RPMI8226 (cell line): ENCODE data around the gene INCENP.

Experiments
- DNase-seq: peaks from one replicate; pipeline ENCODE4 v3.0.0-alpha.2; 2015

The INCENP gene

GRCh38 chr11:62141111-62142042, 17.6 kb downstream of the INCENP start:
- DNase-seq, result no peak

DNA sequence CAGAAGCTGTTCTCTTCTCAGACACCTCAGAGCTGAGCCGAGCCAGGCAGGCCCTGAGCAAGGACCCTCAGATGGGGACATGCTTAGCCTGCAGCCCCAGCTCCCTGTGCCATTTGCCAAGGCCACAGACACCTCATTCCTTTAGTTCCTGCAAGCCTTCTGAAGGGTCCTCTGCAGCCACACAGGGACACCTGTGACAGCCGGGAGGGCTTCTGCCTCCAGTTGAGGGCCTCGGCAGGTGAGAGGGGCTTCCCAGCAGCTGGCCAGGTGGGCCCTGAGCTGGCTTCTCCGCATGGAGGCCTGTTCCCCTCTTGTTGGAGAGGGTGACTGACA, 18.2 kb downstream of the INCENP start:
- no peak for DNase-seq

- no peak for DNase-seq
Measured at GRCh38 chr11:62142921-62143320, 19.1 kb downstream of the INCENP start.

- no peak for DNase-seq
Measured at GRCh38 chr11:62143727-62144126, 19.9 kb downstream of the INCENP start.

DNA sequence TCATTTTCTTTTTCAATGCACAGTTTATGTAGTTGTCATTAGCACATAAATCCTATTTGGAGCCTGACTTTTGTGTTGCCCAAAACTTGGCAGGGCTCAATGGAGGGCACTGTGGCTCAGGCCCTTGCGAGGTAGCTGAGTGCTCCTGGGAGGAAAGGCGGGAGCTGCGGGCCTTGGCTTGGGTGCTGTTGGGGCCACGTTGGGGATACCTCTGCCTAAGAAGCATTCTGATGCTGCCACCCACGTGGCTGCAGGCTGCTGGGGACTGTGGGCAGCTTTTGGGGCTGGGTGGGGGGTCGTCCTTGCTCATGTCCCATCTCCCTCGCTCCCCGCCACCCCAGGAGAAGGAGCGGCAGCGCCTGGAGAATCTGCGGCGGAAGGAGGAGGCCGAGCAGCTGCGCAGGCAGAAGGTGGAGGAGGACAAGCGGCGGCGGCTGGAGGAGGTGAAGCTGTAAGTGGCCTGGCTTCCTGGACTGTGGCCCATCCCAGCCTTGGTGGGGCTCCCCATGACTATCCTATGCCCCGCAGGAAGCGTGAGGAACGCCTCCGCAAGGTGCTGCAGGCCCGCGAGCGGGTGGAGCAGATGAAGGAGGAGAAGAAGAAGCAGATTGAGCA, 20.9 kb downstream of the INCENP start:
- no peak for DNase-seq

GRCh38 chr11:62145261-62145871, 21.6 kb downstream of the INCENP start:
- DNase-seq, result no peak

DNA sequence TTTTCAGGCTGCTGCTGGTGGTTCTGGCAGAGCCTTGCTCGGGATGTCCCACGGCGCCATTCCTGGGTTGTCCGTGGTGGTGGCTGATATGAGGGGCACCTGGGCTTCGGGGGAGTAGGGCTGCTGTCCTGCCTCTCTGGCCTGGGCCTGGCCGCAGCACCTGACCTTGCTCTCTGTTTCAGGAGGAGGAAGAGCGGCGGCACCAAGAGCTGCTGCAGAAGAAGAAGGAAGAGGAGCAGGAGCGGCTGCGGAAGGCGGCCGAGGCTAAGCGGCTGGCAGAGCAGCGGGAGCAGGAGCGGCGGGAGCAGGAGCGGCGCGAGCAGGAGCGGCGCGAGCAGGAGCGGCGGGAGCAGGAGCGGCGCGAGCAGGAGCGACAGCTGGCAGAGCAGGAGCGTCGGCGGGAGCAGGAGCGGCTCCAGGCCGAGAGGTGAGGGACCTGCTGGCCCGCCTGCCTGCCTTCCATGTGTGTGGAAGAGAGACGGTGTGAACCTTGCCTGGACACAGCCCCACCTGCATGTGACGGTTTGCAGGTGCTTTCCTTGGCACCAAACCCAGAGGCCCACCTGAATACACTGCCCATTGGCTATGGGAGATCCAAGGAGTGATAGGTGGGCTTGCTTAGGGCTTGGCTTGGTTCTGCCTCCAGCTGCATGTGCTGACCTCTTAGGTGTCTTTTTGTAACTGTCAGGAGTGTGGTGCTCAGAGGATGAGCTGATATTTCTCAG, 22.8 kb downstream of the INCENP start:
- no peak for DNase-seq

DNA sequence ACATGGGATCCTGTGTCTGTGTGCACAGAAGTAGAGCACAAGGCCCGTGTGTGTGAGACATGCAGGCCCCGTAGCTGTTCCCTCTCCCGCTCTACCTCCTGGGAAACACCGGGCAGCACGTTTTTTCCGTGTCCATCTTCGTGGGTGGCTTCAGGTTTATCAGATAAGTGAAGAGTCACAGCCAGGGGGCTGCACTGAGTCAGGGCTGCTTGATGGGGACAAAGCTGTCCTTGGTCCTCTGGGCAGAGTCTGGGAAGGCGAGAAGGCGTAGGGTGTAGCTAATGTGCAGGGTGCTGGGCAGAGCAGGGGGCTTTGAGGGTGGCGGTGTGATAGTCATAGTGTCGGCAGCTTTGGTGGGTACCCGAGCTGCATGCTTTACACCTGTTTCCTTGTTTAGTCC, 23.7 kb downstream of the INCENP start:
- no peak for DNase-seq

GRCh38 chr11:62148271-62148980, 24.6 kb downstream of the INCENP start:
- no peak for DNase-seq

DNA sequence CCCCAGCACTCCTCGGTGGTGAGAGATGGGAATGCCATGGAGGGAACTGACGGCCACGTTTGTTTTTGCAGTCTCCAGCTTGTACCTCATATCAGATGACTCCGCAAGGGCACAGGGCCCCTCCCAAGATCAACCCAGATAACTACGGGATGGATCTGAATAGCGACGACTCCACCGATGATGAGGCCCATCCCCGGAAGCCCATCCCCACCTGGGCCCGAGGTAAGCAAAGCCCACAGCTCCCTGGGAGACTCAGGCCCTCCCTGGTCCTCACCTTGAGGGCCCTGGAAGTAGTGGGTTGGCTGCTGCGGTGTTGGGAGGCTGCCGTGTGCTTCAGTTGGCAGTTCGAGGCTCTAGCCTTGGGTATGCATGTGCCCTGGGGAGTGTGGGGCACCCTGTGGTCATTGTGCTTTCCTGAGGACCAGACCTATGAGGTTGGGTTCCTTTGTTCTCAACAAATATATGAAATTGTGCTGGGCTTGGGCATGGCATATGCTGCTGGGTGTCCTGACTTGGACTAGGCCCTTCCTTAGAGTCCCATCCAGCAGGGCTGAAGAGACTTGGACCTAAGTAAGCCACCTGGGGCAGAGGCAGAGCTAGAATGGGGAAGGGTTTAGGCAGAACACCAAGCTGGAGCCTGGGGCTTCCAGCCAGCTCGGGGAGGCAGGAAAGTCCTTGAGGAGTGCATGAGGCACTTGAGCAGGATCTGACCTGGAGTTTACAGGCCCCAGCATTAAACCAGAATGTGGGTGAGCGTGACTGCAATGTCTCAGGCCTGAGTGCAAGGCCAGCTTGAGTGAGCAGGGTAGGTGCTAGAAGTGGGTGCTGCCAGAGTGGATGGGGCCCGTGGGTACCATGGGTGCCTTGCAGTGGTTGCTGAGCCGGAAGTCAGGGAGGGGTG, 26.4 kb downstream of the INCENP start:
- no peak for DNase-seq

DNA sequence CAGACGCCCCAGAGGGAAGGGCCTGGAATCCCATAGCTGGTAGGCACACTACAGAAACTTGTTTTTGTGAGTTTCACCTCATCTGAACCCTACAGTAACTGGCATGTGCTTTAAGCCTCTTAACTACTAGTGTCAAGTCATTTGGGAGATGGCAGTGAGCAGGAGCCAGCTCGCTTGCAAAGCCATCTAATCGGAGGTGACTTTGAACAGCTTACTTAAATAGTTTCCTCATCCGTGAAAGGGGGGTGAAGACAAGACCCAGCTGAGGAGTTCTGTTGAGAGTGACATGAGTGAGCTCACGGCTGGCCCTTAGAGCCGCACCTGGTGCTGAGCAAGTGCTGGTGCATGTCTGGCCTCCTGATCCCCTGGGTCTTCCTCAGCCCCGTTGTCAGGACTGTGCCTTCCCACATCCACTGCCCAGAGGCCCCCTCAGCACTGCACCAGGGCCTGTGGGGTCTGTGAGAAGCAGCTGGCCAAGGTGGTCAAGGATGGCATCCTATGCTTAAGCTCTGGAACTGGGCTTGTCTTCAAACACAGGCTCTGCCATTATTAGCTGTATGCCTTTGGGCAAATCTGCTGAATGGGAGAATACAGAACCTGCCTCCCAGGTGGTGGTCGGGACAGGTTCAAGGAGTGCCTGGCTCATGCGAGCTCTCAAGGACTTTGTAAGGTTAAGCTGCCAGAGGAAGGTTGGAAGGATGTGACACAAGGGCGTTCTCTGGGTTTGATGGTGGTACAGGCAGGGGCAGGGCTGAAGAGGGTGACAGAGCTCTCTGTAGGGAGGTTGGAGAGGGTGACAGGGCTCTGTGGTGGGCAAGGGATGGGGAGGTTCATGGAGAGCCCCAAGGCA, 27.3 kb downstream of the INCENP start:
- no peak for DNase-seq

GRCh38 chr11:62151737-62152102, 27.9 kb downstream of the INCENP start:
- DNase-seq, result no peak

GRCh38 chr11:62152245-62153086, 28.7 kb downstream of the INCENP start:
- DNase-seq, result no peak

DNA sequence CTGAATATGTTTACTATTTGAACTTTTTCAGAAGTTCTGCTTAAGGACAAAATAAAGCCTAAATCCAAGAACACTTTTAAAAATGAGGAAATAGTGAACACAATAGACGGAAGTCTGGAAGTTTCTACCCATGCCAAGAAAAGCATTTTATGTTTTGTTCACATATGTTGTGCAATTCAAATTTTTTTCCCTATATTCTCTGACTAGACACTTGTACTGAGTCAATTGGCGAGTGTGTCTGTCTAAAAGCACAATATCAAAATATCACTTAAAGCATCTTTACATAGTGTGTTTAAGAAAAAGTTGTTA, 29.2 kb downstream of the INCENP start:
- no peak for DNase-seq

GRCh38 chr11:62153617-62154016, 29.8 kb downstream of the INCENP start:
- no peak for DNase-seq

GRCh38 chr11:62157603-62158002, 33.8 kb downstream of the INCENP start:
- no peak for DNase-seq

DNA sequence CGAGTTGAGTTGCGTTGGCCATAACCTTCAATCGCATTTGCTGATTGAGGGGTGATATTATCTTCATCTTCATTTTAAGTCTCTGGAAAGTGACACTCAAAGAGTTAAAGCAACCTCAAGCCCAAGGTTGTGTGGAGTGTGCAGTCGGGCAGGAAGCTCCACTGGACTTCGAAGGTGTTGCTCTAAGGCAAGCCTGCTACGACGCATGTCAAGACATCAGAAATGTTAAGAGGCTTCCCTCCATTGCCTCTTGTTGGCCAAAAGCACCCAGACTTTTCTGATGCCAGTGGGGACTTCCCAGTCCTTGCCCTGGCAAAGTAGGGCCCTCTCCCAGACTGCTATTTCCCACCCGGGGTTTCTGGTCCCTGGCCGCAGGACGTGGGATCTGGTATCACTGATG, 42.6 kb downstream of the INCENP start:
- no peak for DNase-seq

DNA sequence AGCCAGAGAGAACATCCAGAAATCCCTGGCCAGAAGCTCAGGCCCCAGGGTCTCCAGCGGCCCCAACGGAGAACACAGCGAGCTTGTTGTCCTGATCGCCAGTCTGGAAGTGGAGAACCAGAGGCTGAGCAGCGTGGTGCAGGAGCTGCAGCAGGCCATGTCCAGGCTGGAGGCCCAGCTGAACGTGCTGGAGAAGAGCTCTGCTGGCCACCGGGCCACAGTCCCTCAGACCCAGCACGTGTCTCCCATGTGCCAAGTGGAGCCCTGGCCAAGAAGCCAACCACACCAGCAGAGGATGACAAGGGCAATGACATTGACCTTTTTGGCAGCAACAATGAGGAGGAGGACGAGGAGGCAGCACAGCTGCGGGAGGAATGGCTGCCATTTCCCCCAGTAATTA, 45.6 kb downstream of the INCENP start:
- DNase-seq, result no peak

DNA sequence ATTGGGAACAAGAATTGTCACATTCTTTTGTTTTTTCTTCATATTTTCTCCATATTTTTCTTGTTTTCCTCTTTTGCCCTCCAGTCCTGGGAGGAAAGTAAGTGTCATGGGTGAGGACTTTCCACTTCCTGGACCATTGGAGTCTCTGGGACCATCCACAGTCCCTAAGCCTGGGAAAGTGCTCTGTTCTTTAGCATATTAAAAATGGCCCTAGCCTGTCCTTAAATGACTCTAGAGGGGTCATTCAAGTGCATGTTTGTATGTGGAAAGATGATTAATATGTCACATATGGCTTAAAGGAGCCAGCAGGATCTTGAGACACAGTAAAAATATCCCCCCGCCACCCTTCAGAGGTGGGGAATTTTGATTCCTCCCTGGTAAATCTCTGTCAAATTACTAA, 46.1 kb downstream of the INCENP start:
- DNase-seq, result no peak

DNA sequence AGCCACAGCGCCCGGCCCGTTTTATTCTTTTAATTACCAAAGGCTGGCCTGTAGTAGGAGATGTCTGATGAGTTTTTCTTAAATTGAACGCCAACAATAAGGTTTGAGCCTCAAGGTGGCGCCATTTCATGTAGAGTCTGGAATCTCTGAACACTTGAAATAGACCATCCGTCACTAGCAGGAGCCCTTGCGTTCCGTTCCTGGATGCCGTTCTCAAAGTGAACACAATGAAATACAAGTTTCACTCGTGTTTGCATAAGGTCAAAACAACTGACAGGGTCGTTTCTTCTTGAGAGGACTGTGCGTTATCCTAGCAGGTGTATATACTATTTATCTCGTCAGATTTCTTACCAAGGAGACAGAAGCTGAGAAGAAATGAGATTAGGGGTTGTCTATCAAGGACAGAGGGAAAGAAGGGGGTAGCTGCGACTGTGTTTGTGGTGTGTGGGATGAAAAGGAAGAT, 47.5 kb downstream of the INCENP start:
- peak; percentile 93 for DNase-seq
